ENCODE data around the gene JUNB. TPM values are rescaled to one million over a fixed set of nuclear protein-coding genes. Genes with fewer than 3 reads are reported as not detected.

JUNB gene
- total and polyA plus RNA-seq, 2 of the 13 experiments (the other 11 are each of a cell fraction or from before 2014, with no cell fraction given), result 7.7 to 8.2 TPM

DNA sequence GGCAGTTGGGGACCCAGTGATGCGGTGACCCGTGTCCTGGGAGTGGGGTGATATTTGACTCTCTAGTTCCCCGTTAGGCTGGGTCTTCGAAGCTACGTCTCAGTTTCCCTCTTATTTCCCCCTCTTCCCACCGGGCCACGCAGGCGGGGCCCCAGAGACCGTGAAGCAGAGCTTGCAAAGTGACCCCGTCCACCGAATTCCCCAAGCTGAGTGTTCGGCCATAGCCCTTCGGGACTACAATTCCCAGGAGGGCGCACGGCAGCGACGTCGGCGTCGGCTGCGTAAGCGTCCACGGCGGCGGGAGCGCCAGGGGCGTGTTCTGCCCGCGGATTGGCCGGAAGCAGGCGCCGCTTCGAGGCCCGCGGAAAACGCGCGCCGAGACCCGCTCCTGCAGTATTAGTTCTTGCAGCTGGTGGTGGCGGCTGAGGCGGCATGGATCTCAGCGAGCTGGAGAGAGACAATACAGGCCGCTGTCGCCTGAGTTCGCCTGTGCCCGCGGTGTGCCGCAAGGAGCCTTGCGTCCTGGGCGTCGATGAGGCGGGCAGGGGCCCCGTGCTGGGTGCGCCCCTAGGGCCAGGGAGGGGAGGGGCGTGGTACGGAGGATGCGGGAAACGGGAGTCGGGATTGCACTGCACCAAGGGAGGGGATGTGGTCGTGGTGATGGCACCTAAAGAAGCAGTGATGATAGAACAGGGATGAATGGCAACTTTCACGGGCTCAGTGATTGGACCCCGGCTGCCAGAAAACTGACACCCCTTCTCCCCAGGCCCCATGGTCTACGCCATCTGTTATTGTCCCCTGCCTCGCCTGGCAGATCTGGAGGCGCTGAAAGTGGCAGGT lies 15.2 kb downstream of the JUNB start, which contains the start of gene RNASEH2A (continued):
- TF ChIP-seq MAF1 (CRISPR knock-in tag; IDR thresholded peaks at IDR 0.05; ENCODE audit: borderline replicate concordance), result 0 out of 2 replicates have a peak, but pooled peaks have one; percentile 71
- no peak for TF ChIP-seq MTF2 (CRISPR knock-in tag; IDR thresholded peaks at IDR 0.05; ENCODE audit: borderline replicate concordance)
- 0 out of 2 replicates have a peak, but pooled peaks have one; percentile 40 for TF ChIP-seq MIXL1 (CRISPR knock-in tag; IDR thresholded peaks at IDR 0.05)
- TF ChIP-seq BRD4 (CRISPR knock-in tag; IDR thresholded peaks at IDR 0.05), result 0 out of 2 replicates have a peak, but pooled peaks have one; percentile 17
- TF ChIP-seq, protein P1, sequence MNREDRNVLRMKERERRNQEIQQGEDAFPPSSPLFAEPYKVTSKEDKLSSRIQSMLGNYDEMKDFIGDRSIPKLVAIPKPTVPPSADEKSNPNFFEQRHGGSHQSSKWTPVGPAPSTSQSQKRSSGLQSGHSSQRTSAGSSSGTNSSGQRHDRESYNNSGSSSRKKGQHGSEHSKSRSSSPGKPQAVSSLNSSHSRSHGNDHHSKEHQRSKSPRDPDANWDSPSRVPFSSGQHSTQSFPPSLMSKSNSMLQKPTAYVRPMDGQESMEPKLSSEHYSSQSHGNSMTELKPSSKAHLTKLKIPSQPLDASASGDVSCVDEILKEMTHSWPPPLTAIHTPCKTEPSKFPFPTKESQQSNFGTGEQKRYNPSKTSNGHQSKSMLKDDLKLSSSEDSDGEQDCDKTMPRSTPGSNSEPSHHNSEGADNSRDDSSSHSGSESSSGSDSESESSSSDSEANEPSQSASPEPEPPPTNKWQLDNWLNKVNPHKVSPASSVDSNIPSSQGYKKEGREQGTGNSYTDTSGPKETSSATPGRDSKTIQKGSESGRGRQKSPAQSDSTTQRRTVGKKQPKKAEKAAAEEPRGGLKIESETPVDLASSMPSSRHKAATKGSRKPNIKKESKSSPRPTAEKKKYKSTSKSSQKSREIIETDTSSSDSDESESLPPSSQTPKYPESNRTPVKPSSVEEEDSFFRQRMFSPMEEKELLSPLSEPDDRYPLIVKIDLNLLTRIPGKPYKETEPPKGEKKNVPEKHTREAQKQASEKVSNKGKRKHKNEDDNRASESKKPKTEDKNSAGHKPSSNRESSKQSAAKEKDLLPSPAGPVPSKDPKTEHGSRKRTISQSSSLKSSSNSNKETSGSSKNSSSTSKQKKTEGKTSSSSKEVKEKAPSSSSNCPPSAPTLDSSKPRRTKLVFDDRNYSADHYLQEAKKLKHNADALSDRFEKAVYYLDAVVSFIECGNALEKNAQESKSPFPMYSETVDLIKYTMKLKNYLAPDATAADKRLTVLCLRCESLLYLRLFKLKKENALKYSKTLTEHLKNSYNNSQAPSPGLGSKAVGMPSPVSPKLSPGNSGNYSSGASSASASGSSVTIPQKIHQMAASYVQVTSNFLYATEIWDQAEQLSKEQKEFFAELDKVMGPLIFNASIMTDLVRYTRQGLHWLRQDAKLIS (CRISPR knock-in tag; IDR thresholded peaks at IDR 0.05), result no peak
- no peak for TF ChIP-seq KDM6A (CRISPR knock-in tag; IDR thresholded peaks at IDR 0.05; ENCODE audit: low read depth)
- TF ChIP-seq THYN1 (CRISPR knock-in tag; IDR thresholded peaks at IDR 0.05; ENCODE audit: borderline replicate concordance, low read depth), result no peak
- no peak for TF ChIP-seq ZNF616 (CRISPR knock-in tag; IDR thresholded peaks at IDR 0.05; ENCODE audit: low read depth)
- TF ChIP-seq ZNF615 (CRISPR knock-in tag; IDR thresholded peaks at IDR 0.05; ENCODE audit: borderline replicate concordance), result peak; percentile 82; the same call in 1 of the 2 replicates
- TF ChIP-seq ZKSCAN8 (CRISPR knock-in tag; IDR thresholded peaks at IDR 0.05; ENCODE audit: borderline replicate concordance), result peak; percentile 72; the same call in 1 of the 2 replicates
- peak; percentile 81 for TF ChIP-seq TBX2 (CRISPR knock-in tag; IDR thresholded peaks at IDR 0.05; ENCODE audit: borderline replicate concordance)
- TF ChIP-seq ZNF260 (CRISPR knock-in tag; IDR thresholded peaks at IDR 0.05; ENCODE audit: borderline replicate concordance, low read depth), result no peak
- TF ChIP-seq RARG (CRISPR knock-in tag; IDR thresholded peaks at IDR 0.05; ENCODE audit: low read depth), result peak; percentile 81; the same call in 1 of the 2 replicates
- TF ChIP-seq, protein P2, sequence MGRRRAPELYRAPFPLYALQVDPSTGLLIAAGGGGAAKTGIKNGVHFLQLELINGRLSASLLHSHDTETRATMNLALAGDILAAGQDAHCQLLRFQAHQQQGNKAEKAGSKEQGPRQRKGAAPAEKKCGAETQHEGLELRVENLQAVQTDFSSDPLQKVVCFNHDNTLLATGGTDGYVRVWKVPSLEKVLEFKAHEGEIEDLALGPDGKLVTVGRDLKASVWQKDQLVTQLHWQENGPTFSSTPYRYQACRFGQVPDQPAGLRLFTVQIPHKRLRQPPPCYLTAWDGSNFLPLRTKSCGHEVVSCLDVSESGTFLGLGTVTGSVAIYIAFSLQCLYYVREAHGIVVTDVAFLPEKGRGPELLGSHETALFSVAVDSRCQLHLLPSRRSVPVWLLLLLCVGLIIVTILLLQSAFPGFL (CRISPR knock-in tag; IDR thresholded peaks at IDR 0.05), result no peak
- TF ChIP-seq, protein P3, sequence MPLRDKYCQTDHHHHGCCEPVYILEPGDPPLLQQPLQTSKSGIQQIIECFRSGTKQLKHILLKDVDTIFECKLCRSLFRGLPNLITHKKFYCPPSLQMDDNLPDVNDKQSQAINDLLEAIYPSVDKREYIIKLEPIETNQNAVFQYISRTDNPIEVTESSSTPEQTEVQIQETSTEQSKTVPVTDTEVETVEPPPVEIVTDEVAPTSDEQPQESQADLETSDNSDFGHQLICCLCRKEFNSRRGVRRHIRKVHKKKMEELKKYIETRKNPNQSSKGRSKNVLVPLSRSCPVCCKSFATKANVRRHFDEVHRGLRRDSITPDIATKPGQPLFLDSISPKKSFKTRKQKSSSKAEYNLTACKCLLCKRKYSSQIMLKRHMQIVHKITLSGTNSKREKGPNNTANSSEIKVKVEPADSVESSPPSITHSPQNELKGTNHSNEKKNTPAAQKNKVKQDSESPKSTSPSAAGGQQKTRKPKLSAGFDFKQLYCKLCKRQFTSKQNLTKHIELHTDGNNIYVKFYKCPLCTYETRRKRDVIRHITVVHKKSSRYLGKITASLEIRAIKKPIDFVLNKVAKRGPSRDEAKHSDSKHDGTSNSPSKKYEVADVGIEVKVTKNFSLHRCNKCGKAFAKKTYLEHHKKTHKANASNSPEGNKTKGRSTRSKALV (CRISPR knock-in tag; IDR thresholded peaks at IDR 0.05), result peak; percentile 69; the same call in 1 of the 2 replicates
- TF ChIP-seq BORCS8-MEF2B (CRISPR knock-in tag; IDR thresholded peaks at IDR 0.05), result peak; percentile 78; the same call in 1 of the 2 replicates
- TF ChIP-seq, protein P4, sequence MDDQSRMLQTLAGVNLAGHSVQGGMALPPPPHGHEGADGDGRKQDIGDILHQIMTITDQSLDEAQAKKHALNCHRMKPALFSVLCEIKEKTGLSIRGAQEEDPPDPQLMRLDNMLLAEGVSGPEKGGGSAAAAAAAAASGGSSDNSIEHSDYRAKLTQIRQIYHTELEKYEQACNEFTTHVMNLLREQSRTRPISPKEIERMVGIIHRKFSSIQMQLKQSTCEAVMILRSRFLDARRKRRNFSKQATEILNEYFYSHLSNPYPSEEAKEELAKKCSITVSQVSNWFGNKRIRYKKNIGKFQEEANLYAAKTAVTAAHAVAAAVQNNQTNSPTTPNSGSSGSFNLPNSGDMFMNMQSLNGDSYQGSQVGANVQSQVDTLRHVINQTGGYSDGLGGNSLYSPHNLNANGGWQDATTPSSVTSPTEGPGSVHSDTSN (CRISPR knock-in tag; IDR thresholded peaks at IDR 0.05; ENCODE audit: borderline replicate concordance), result no peak; the same call in 1 of the 2 replicates
- peak; percentile 88; the same call in 1 of the 2 replicates for TF ChIP-seq ZFP90 (CRISPR knock-in tag; IDR thresholded peaks at IDR 0.05; ENCODE audit: borderline replicate concordance)
- no peak for TF ChIP-seq ZNF292 (CRISPR knock-in tag; IDR thresholded peaks at IDR 0.05; ENCODE audit: borderline replicate concordance, low read depth)

All from HepG2 (cell line).